HK-2 (cell line): ENCODE data around the gene SMIM3.

Source experiments
- DNase-seq: peaks from one replicate; pipeline ENCODE4 v3.0.0-alpha.2; 2018; ENCODE audit not compliant: unreplicated experiment

SMIM3 gene

GRCh38 chr5:150765011-150765798 lies 13.4 kb upstream of the SMIM3 start:
- no peak for DNase-seq

GRCh38 chr5:150765799-150766169 lies 12.8 kb upstream of the SMIM3 start:
- DNase-seq, result no peak

GRCh38 chr5:150766251-150766650 lies 12.3 kb upstream of the SMIM3 start:
- DNase-seq, result no peak

GRCh38 chr5:150771034-150771795 lies 7.3 kb upstream of the SMIM3 start:
- DNase-seq, result no peak

- no peak for DNase-seq
Observed at GRCh38 chr5:150774145-150774544, 4.4 kb upstream of the SMIM3 start.

GRCh38 chr5:150777685-150778084 lies 872 bp upstream of the SMIM3 start:
- no peak for DNase-seq

GRCh38 chr5:150778088-150778516 lies 455 bp upstream of the SMIM3 start:
- DNase-seq, result no peak

- DNase-seq, result no peak
Observed at GRCh38 chr5:150779397-150780186, 1.0 kb downstream of the SMIM3 start.

GRCh38 chr5:150780187-150780692 lies 1.7 kb downstream of the SMIM3 start:
- DNase-seq, result peak; percentile 43

GRCh38 chr5:150780816-150781221 lies 2.3 kb downstream of the SMIM3 start:
- DNase-seq, result no peak

GRCh38 chr5:150781706-150782614 lies 3.4 kb downstream of the SMIM3 start:
- DNase-seq, result no peak

- DNase-seq, result no peak
Observed at GRCh38 chr5:150782850-150783249, 4.3 kb downstream of the SMIM3 start.

- no peak for DNase-seq
Observed at GRCh38 chr5:150783422-150783928, 4.9 kb downstream of the SMIM3 start.

- DNase-seq, result no peak
Observed at GRCh38 chr5:150785950-150786349, 7.4 kb downstream of the SMIM3 start.

GRCh38 chr5:150786876-150787275 lies 8.3 kb downstream of the SMIM3 start:
- no peak for DNase-seq

GRCh38 chr5:150787656-150788055 lies 9.1 kb downstream of the SMIM3 start:
- no peak for DNase-seq

GRCh38 chr5:150788977-150789376 lies 10.4 kb downstream of the SMIM3 start:
- DNase-seq, result no peak

GRCh38 chr5:150789450-150789849 lies 10.9 kb downstream of the SMIM3 start:
- no peak for DNase-seq

GRCh38 chr5:150789943-150790611 lies 11.5 kb downstream of the SMIM3 start:
- peak; percentile 57 for DNase-seq

- no peak for DNase-seq
Observed at GRCh38 chr5:150791536-150791935, 13.0 kb downstream of the SMIM3 start.
